Mucosa of descending colon (tissue), 3 donors: ENCODE measurements around the gene FLRT2. TPM values are rescaled to one million over a fixed set of nuclear protein-coding genes. Genes with fewer than 3 reads are reported as not detected.

ENCODE experiments used
- ATAC-seq: fragments of 200-7000 bp; cut with Tn5 transposase; one replicate; pipeline ENCODE4 v1.9.1; 2020; ENCODE audit warnings: mild to moderate bottlenecking, moderate library complexity
- DNase-seq, 3 donors: peaks; one replicate each; pipeline ENCODE4 v3.0.0-alpha.2; 2020
- H3K36me3 ChIP-seq: fragments of 200-600 bp; one replicate; pipeline ENCODE4 v1.8.0; 2021; ENCODE audit warnings: low read depth, mild to moderate bottlenecking
- H3K4me1 ChIP-seq: fragments of 200-600 bp; one replicate; pipeline ENCODE4 v1.8.0; 2021; ENCODE audit warnings: low read depth, mild to moderate bottlenecking
- H3K4me3 ChIP-seq: fragments of 200-600 bp; one replicate; pipeline ENCODE4 v1.8.0; 2021; ENCODE audit warnings: mild to moderate bottlenecking
- H3K9me3 ChIP-seq: fragments of 200-600 bp; one replicate; pipeline ENCODE4 v1.8.0; 2021; ENCODE audit warnings: mild to moderate bottlenecking
- intact Hi-C, 2 donors: fragments of 100-400 bp; cut with DNase I in 1 of 2; cut with micrococcal nuclease in 1 of 2; formaldehyde crosslinking; loops; one replicate each; pipeline versions ENCODE4 v1.11.0 to v1.11.1; 2022; cut with DNase I, micrococcal nuclease
- total RNA-seq, 3 donors: library from RNA; stranded (reverse); fragmentation: NEBNext Ultra II Directional in 2 of 3; extraction: Animal tissue kit (Norgen Biotek cat#: 25700) in 2 of 3; gene quantifications; one replicate each; pipeline versions ENCODE4 v1.2.1 to v1.2.4, GENCODE V29; 2021 to 2023
- TF ChIP-seq, protein P1 (sequence below): fragments of 200-600 bp; IDR thresholded peaks from one replicate; pipeline ENCODE4 v1.8.0; 2022; ENCODE audit warnings: antibody characterized with exemption, mild to moderate bottlenecking
- donor health status: DM: no; HTN: no; CAD: no; lungs with moderate emphysema.
- donor health status: DM: no; HTN: no; CAD: no.
- donor health status: DM: no; HTN: yes; CAD: no.

The FLRT2 gene
- total RNA-seq, 3 donors from 2014 or later: 4.9 to 14.6 (median 7.1) TPM

DNA sequence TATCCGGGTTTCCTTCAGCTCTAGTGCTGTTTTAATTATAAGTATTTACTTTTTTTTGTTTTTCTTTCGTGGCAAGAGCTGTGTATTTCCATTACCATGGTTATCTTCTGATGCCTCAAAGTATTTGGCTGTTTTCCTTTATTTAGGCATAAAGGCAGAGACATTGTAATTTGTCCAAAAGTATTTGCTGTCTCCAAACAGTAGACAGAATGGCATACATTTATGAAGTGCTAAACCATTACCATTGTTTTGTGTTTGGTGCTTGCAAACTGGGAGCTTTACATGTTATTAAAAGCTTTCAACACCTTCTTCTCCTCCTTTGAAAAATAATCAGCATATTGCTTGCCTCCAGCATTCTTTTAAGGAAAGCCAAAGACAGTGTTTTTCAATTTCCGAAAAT is 46.3 kb downstream of the FLRT2 start:
- intact Hi-C loops: no loop called here
- Histone ChIP-seq H3K4me3 (no peak overlapping the region), H3K4me1 (no peaks in the 10 kb centered on the region), H3K36me3 (no peaks in the 10 kb centered on the region), H3K9me3 (no peaks in the 10 kb centered on the region)
- no peak for DNase-seq
- ATAC-seq: no peak
- TF ChIP-seq, protein P1, sequence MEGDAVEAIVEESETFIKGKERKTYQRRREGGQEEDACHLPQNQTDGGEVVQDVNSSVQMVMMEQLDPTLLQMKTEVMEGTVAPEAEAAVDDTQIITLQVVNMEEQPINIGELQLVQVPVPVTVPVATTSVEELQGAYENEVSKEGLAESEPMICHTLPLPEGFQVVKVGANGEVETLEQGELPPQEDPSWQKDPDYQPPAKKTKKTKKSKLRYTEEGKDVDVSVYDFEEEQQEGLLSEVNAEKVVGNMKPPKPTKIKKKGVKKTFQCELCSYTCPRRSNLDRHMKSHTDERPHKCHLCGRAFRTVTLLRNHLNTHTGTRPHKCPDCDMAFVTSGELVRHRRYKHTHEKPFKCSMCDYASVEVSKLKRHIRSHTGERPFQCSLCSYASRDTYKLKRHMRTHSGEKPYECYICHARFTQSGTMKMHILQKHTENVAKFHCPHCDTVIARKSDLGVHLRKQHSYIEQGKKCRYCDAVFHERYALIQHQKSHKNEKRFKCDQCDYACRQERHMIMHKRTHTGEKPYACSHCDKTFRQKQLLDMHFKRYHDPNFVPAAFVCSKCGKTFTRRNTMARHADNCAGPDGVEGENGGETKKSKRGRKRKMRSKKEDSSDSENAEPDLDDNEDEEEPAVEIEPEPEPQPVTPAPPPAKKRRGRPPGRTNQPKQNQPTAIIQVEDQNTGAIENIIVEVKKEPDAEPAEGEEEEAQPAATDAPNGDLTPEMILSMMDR: no peak

DNA sequence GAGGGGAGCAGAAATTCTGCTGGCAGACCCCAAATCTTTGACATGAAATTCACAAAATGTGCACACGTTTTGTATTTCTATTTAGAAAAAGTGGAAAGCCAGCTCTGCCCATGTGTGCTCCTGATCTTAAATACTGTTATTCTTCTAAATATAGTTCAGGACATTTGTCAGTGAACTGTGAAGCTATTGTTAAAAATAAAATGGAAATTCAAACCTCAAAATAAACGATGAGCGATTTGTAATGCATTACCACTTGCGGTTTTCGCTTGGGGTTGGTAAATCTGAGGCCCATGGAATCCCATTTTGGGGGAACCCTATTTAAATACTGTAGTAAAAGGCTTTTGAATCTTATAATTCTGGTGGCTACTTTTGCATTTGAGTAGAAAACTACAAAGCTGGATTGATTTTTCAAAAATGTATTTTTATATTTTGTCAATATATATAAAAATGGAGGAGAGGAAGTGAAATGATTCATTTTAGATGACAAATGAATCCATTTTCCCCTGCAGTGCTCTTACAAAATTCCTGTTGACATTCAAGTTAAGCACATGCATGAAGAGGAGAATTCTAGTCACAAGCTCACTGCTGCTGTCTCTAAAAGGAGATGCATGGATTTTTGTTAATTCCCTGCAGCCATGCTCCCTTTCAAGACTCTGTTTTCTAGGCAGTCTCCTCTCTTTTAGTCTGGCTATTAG is 47.1 kb downstream of the FLRT2 start:
- Histone ChIP-seq H3K4me1 (no peaks in the 10 kb centered on the region), H3K4me3 (no peak overlapping the region), H3K36me3 (no peaks in the 10 kb centered on the region), H3K9me3 (no peaks in the 10 kb centered on the region)
- intact Hi-C loops: no loop called here
- DNase-seq (no peak), ATAC-seq (no peak)
- TF ChIP-seq, protein P1: no peak

DNA sequence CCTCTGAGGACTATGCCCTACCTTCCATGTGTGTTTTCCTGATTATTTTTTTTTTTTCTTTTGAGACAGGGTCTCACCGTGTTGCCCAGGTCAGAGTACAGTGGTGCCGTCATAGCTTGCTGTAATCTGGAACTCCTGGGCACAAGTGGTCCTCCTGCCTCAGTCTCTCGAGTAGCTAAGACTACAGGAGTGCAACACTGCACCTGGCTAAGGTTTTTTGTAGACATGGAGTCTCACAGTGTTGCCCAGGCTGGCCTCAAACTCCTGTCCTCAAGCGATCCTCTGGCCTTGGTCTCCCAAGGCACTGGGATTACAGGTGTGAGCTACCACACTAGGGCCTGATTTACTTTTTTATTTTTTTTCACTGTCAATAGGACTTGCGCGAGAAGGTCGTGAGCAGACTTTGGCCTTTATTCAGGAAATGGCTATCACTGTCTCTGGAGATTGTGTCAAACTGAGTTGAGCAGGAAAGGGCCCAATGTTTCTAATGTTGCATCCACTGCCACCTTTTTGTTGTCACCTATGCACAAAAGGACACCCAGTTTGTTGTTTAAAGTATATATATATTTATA is 47.7 kb downstream of the FLRT2 start:
- Histone ChIP-seq H3K9me3 (no peaks in the 10 kb centered on the region), H3K4me3 (no peak overlapping the region), H3K36me3 (no peaks in the 10 kb centered on the region), H3K4me1 (no peaks in the 10 kb centered on the region)
- intact Hi-C loops: no loop called here
- ATAC-seq: no peak
- no peak for DNase-seq
- TF ChIP-seq, protein P1: no peak

DNA sequence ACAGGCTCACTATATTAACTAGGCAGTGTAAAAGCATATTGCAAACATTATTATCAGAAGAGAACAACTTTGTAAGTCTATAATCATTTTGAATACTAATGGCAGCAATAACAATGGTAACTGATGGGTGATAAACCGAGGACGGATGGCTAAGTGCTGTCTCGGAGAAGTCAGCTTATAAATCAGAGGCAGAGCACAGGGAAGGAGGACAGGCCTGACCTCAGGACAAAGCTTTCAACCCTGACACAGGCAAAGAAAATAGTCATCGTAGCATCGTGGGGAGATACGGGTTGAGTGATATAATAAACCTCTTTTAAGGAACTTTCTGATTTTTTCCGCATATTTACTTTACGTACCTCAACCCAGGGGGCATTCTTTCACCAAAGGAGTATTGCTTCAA is 48.4 kb downstream of the FLRT2 start:
- Histone ChIP-seq H3K4me1 (no peaks in the 10 kb centered on the region), H3K9me3 (no peaks in the 10 kb centered on the region), H3K4me3 (no peak overlapping the region), H3K36me3 (no peaks in the 10 kb centered on the region)
- no peak for ATAC-seq
- intact Hi-C loops: no loop called here
- DNase-seq: no peak
- TF ChIP-seq, protein P1: no peak

DNA sequence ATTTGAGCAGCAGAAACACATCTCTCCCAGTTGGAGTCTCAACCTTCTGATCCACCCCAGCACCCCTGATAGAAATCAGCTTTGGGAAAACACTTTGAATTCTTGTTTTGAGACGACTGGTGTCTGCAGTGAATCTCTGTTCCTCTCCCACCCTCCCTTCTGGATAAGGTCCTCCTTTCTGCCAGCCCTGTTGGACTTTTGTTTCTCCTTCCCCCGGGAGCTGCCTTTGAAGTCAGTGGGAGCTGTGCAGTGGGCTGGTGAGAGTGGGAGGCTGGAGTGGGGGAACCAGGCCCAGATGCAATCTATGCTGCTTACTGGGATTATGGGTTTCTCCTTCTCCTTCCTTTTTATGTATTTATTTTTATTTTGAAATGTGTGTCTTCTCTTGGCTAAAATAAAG is 49.0 kb downstream of the FLRT2 start:
- H3K4me3 ChIP-seq: no peak overlapping the region
- TF ChIP-seq, protein P1: no peak
- ATAC-seq (no peak), DNase-seq (no peak)
- intact Hi-C loops: no loop called here
- H3K4me1 ChIP-seq: no peaks in the 10 kb centered on the region
- no peaks in the 10 kb centered on the region for H3K36me3 ChIP-seq
- H3K9me3 ChIP-seq: no peaks in the 10 kb centered on the region
